ENCODE measurements around the gene RAD51B. TPM values are rescaled to one million over a fixed set of nuclear protein-coding genes. Genes with fewer than 3 reads are reported as not detected.
A peak's percentile ranks its signal among the peaks of the same experiment; 100 is the strongest.

RAD51B gene
- total RNA-seq, 1 donor from 2014 or later: 2.5 TPM

GRCh38 chr14:68322940-68323620 is 503.5 kb downstream of the RAD51B start:
- DNase-seq: no peak
- intact Hi-C loops (cut with DNase I): no loop called here
- no peak for ATAC-seq (ENCODE audit: poor library complexity)

GRCh38 chr14:68325267-68325807 is 505.8 kb downstream of the RAD51B start:
- DNase-seq (no peak), ATAC-seq (ENCODE audit: poor library complexity) (no peak)
- intact Hi-C loops (cut with DNase I): no loop called here

- DNase-seq (no peak), ATAC-seq (ENCODE audit: poor library complexity) (peak; percentile 36)
- intact Hi-C loops (cut with DNase I): no loop called here
These were observed 507.7 kb downstream of the RAD51B start for GRCh38 chr14:68327231-68327630.

DNA sequence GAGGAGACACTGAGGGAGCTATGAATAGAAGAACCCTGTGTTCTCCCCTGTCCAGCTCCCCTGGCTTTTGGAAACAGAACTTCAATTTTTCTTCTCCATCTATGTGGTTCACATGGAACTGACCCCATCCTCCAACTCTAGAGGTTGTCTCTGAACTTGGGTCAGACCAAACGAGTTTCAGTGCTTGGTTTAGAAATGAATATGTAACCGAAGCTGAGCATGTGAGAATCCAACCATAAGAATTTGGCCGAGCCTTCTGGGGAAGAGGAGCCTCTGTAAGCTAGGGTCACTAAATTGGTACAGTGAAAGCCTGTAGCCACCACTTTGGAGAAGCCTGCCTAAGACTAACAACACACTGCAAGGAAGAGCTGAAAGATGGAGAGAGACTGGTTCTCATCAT is 508.9 kb downstream of the RAD51B start:
- intact Hi-C loops (cut with DNase I): no loop called here
- ATAC-seq (ENCODE audit: poor library complexity) (no peak), DNase-seq (no peak)

GRCh38 chr14:68331426-68331825 is 511.8 kb downstream of the RAD51B start:
- intact Hi-C loops (cut with DNase I): no loop called here
- ATAC-seq (ENCODE audit: poor library complexity) (no peak), DNase-seq (no peak)

DNA sequence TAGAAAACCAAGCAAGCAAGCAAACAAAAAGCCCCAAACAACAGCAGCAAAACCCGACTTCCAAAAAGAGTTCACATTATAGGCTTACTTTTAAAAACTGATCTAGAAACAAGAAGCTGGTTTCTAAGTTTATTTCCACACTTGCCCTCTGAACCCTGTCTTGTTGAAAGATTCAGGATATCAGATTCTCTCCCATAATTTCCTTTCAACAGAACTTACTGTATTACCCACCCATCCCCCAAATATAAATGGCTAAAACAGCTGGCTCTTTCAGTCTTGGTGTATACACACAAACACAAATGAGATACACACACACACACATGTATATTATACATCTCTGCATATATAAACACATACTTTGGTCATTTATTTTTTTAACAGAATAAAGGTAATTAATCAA is 512.4 kb downstream of the RAD51B start:
- intact Hi-C loops (cut with DNase I): no loop called here
- ATAC-seq (ENCODE audit: poor library complexity): no peak
- DNase-seq: no peak

GRCh38 chr14:68333262-68333661 is 513.7 kb downstream of the RAD51B start:
- no peak for DNase-seq
- no peak for ATAC-seq (ENCODE audit: poor library complexity)
- intact Hi-C loops (cut with DNase I): no loop called here

- DNase-seq (no peak), ATAC-seq (ENCODE audit: poor library complexity) (no peak)
- intact Hi-C loops (cut with DNase I): no loop called here
These were observed 515.7 kb downstream of the RAD51B start for GRCh38 chr14:68335312-68335711.

DNA sequence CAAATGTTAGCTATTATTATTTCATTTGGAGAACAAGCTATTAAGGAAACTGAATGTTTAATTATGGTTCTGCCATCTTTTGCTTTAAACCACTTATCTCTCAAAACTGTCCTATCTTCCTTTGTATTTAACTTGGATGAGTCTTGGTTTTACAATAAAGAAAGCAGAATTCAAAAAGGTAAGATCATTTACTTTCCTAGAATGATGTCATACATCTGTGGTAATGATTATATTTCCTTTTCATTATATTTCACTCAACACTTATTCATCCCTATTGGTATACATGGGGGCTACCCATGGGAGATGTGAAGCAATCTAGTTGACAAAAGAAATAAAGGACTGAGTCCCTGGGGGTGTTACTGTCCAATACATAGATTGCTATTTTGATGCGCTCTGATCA is 516.6 kb downstream of the RAD51B start:
- no peak for ATAC-seq (ENCODE audit: poor library complexity)
- DNase-seq: no peak
- intact Hi-C loops (cut with DNase I): no loop called here

DNA sequence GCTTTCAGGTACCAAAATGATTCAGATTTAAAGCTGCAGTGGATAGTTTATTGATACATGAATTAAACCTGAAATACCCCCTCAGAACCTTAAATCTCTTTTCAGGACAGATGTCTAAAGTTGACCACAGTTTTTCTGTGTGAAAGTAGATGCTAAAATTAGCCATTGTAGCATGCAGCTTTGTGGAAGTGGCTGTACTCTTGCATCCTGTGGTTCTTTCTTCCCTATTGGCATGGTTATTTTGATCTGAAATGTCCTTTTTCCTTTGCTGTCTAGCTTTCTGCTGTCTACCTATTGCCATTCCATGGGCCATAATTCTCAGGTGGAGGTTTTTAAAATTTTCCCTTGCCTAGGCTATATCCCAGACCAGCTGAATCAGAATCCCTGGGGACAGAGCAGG is 517.7 kb downstream of the RAD51B start:
- ATAC-seq (ENCODE audit: poor library complexity) (no peak), DNase-seq (no peak)
- intact Hi-C loops (cut with DNase I): no loop called here

DNA sequence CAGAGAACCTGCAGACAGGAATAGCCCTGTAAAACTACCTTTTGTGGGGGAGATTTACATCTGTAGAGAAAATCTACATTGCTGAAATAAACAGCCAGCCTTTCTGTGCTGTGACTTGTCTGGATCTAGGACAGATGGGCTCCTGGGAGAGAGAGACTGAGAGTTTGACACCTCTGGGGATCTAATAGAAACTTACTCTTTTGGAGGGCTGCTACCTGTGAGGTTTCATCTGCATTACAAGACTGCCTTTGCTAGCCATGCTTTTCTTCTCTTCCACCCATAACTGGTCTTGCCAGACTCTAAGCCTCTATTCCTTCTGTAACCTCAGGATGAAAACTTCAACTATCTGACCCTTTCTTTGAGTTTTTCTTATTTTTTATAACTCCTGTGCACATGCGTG is 520.7 kb downstream of the RAD51B start:
- intact Hi-C loops (cut with DNase I): no loop called here
- ATAC-seq (ENCODE audit: poor library complexity): no peak
- no peak for DNase-seq

DNA sequence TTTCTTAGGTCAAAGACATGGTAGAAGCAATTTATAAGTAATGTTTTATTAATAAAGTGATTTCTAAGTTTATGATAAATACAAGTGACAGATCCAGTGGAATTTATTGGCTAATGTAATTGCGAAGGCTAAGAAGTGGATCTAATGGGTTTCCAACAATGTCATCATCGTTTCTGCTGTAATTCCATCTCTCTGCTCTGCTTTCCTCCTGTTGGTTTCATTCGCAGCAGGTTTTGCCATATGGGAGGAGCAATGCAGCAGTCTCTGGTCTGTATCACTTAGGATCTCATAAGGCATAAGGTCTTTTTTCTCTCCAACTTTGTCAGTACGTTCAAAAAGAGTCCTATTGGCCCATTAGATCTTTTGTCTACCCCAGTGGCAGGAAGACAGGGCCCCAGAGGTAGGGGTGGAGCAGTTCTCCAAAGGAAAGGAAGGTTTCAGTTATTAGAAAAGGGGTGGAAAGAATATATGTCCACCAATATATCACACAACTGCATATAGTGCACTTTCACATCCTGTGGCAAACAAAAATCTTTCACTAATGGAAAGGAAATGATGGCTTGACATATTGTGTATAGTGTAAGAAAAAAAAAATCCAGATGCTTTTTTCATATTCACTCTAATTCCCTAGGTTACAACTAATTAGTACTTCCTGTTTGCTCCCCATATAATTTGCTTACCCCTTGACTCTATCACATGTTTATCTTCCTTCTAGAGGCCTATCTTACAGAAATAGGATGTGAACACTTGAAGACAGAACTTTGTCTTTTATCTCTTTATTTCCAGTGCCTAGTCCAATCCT is 522.0 kb downstream of the RAD51B start:
- intact Hi-C loops (cut with DNase I): no loop called here
- DNase-seq: no peak
- no peak for ATAC-seq (ENCODE audit: poor library complexity)

- ATAC-seq (ENCODE audit: poor library complexity) (no peak), DNase-seq (no peak)
- intact Hi-C loops (cut with DNase I): no loop called here
These were observed 522.7 kb downstream of the RAD51B start for GRCh38 chr14:68342216-68342763.

GRCh38 chr14:68343534-68344118 is 524.0 kb downstream of the RAD51B start:
- DNase-seq: no peak
- ATAC-seq (ENCODE audit: poor library complexity): no peak
- intact Hi-C loops (cut with DNase I): no loop called here

DNA sequence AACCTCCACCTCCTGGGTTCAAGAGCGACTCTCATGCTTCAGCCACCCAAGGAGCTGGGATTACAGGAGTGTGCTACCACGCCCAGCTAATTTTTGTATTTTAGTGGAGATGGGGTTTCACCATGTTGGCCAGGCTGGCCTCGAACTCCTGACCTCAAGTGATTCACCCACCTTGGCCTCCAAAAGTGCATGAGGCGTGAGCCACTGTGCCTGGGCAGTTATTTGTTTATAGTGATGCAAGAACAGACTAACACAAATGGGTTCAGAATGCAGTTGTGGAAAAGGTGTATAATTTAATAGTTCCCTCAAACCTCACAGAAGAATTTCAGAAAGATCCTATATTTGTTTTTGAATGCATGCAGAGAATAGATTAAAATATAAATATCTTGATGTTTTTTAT is 526.2 kb downstream of the RAD51B start:
- intact Hi-C loops (cut with DNase I): no loop called here
- no peak for DNase-seq
- ATAC-seq (ENCODE audit: poor library complexity): no peak

- intact Hi-C loops (cut with DNase I): no loop called here
- ATAC-seq (ENCODE audit: poor library complexity) (no peak), DNase-seq (no peak)
These were observed 527.2 kb downstream of the RAD51B start for GRCh38 chr14:68346556-68347343.

- ATAC-seq (ENCODE audit: poor library complexity) (no peak), DNase-seq (no peak)
- intact Hi-C loops (cut with DNase I): no loop called here
These were observed 530.5 kb downstream of the RAD51B start for GRCh38 chr14:68349900-68350629.

DNA sequence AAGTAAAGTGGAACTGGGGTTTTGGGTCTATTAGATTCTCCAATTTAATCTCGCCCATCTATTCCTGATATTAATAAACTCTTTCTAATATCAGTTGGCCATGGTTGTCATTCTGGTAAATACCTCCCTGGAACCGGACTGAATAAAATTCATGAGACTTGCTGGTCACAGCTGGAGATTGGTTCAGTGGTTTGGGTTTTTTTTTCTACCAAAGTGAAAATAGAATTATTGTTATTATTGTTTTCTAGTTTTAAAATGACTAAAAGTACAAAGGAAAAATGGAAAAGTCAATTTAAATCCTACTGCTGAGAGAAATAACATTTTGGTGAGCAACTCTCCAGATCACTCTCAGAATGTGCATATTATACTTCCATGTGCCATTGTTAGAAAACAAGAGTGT is 535.8 kb downstream of the RAD51B start:
- ATAC-seq (ENCODE audit: poor library complexity) (no peak), DNase-seq (no peak)
- intact Hi-C loops (cut with DNase I): no loop called here

Data from Right ventricle myocardium superior (tissue), 1 donor.